ENCODE measurements around the gene CYP4A11. TPM values are rescaled to one million over a fixed set of nuclear protein-coding genes. Genes with fewer than 3 reads are reported as not detected.

CYP4A11 gene
- total RNA-seq, 1 experiment from 2014 or later: not detected

- H3K27ac ChIP-seq (ENCODE audit: insufficient read length, low read depth, low read length): no peak overlapping the region
- no CpG with 5 or more reads among the region's 4 CpGs for WGBS (ENCODE audit: extremely low coverage, insufficient read length, low lambda C conversion rate)
- H2BK15ac ChIP-seq (ENCODE audit: low read depth, low read length): no peak overlapping the region
- H3K9me3 ChIP-seq (ENCODE audit: control insufficient read depth, low read depth, low read length): no peaks in the 10 kb centered on the region
- H3K23ac ChIP-seq (ENCODE audit: insufficient read length, low read depth, low read length): no peak overlapping the region
- no peak overlapping the region for H3K4ac ChIP-seq (ENCODE audit: low read depth, low read length)
- Mint-ChIP-seq H3K4me3 (no peak overlapping the region), H3K36me3 (ENCODE audit: insufficient read depth in 1 of 3, low read depth in 3 of 3) (peaks cover 20 to 27% (median 21%) of the 10 kb centered on the region in 3 experiments), H3K27ac (no peak overlapping the region), H3K27me3 (ENCODE audit: low read depth) (peaks cover 6% of the 10 kb centered on the region), H3K4me1 (peaks cover 3 to 4% of the 10 kb centered on the region in 2 experiments; a peak in 2 of 4 replicates), H3K9me3 (peaks cover 42 to 49% of the 10 kb centered on the region in 2 experiments)
- no peak overlapping the region for H2AK5ac ChIP-seq (ENCODE audit: insufficient read length, low read length)
- no peak overlapping the region for H4K91ac ChIP-seq (ENCODE audit: insufficient read length, low read depth, low read length)
- H3K18ac ChIP-seq (ENCODE audit: insufficient read length, low read depth, low read length): no peak overlapping the region
- no peak overlapping the region for H2BK120ac ChIP-seq (ENCODE audit: low read depth, low read length, poor library complexity, severe bottlenecking)
- no peaks in the 10 kb centered on the region for H3K79me2 ChIP-seq (ENCODE audit: insufficient read depth, low read length)
- no peaks in the 10 kb centered on the region for H3K79me1 ChIP-seq (ENCODE audit: insufficient read depth, low read depth, low read length, poor library complexity, severe bottlenecking)
- no peak overlapping the region for H3K56ac ChIP-seq (ENCODE audit: insufficient read length, low read depth, low read length)
- no peak overlapping the region for H2BK5ac ChIP-seq (ENCODE audit: insufficient read length, low read length)
- no peak overlapping the region for H2BK20ac ChIP-seq (ENCODE audit: low read depth, low read length, poor library complexity, severe bottlenecking)
- no peaks in the 10 kb centered on the region for H3K23me2 ChIP-seq (ENCODE audit: insufficient read length, low read depth, low read length, poor library complexity, severe bottlenecking)
- no peak overlapping the region for H3K14ac ChIP-seq (ENCODE audit: insufficient read depth, low read length)
- no peak overlapping the region for H4K5ac ChIP-seq (ENCODE audit: insufficient read length, low read depth, low read length)
- no peak overlapping the region for H2AFZ ChIP-seq (ENCODE audit: low read length)
- no peaks in the 10 kb centered on the region for H3K27me3 ChIP-seq (ENCODE audit: insufficient read depth, low read length)
- H3T11ph ChIP-seq (ENCODE audit: low read length): no peak overlapping the region
- H3K9ac ChIP-seq (ENCODE audit: extremely low read depth, insufficient read length, low read length): no peak overlapping the region
- no peak for DNase-seq
- H2BK12ac ChIP-seq (ENCODE audit: insufficient read length, low read depth, low read length): no peak overlapping the region
- no peak overlapping the region for H4K8ac ChIP-seq (replicated peaks; ENCODE audit: insufficient read length, low read depth, low read length)
- H4K20me1 ChIP-seq (ENCODE audit: control insufficient read depth, insufficient read depth, insufficient read length): no peaks in the 10 kb centered on the region
- H3K4me1 ChIP-seq (ENCODE audit: insufficient read depth, low read length): no peaks in the 10 kb centered on the region
- H3K4me2 ChIP-seq (ENCODE audit: insufficient read depth, insufficient read length, low read length): no peak overlapping the region
- TF ChIP-seq CTCF (conservative IDR thresholded peaks at IDR 0.05): no peak
These were observed 37.8 kb downstream of the CYP4A11 start for GRCh38 chr1:46903481-46903880.
